B cell (primary cell): ENCODE data around the gene CASS4. TPM values are rescaled to one million over a fixed set of nuclear protein-coding genes. Genes with fewer than 3 reads are reported as not detected.
A peak's percentile ranks its signal among the peaks of the same experiment; 100 is the strongest.

Experiments used
- ATAC-seq: fragments of 200-7000 bp; cut with Tn5 transposase; one replicate; pipeline ENCODE4 v1.10.0; 2021; ENCODE audit warnings: low read depth, mild to moderate bottlenecking, moderate number of reproducible peaks, moderate library complexity
- CTCF ChIA-PET: fragments of 350-600 bp; sonication (Branson Sonifier 250); formaldehyde crosslinking; loops from one replicate; lab custom pipeline; 2021; ENCODE audit warnings: antibody characterized with exemption, inconsistent platforms; lab: Charles Lee
- POLR2A ChIA-PET: fragments of 350-600 bp; sonication (Branson Sonifier 250); formaldehyde crosslinking; loops from one replicate; lab custom pipeline; 2021; ENCODE audit warnings: antibody characterized with exemption; lab: Charles Lee
- DNase-seq: peaks from one replicate; pipeline ENCODE4 v3.0.0; 2013
- H2AFZ ChIP-seq: 2 replicates; pipeline ENCODE4 v1.6.1; 2012; ENCODE audit warnings: mild to moderate bottlenecking, low read depth, low read length; ENCODE audit not compliant: insufficient read depth, poor library complexity, severe bottlenecking
- H3K27ac ChIP-seq, 2 donors: 1 replicate in 1 of 2; 2 replicates in 1 of 2; pipeline ENCODE4 v1.5.1; 2012 to 2013; ENCODE audit warnings: low read length in 2 of 2, mild to moderate bottlenecking in 2 of 2, moderate library complexity in 1 of 2
- H3K27me3 ChIP-seq, 4 experiments: fragments of 200-600 bp in 1 of 4; sonication (generic) in 1 of 4; replicated peaks in 1 of 4; 1 replicate in 2 of 4; 2 replicates in 2 of 4; pipeline versions ENCODE4 v1.6.1 to v1.7.0; 2013 to 2016; ENCODE audit warnings: low read length in 3 of 4, mild to moderate bottlenecking in 2 of 4, mixed read lengths in 1 of 4, moderate library complexity in 1 of 4; ENCODE audit not compliant: insufficient read depth in 4 of 4, control insufficient read depth in 3 of 4; ENCODE audit errors: control extremely low read depth in 1 of 4
- H3K36me3 ChIP-seq, 2 experiments: replicated peaks in 1 of 2; 1 replicate in 1 of 2; 2 replicates in 1 of 2; pipeline versions ENCODE4 v1.6.1 to v1.7.1; 2013; ENCODE audit warnings: low read length in 1 of 2; ENCODE audit not compliant: insufficient read depth in 2 of 2, control insufficient read depth in 1 of 2; ENCODE audit errors: control extremely low read depth in 1 of 2, extremely low read depth in 1 of 2
- H3K4me1 ChIP-seq, 2 donors: fragments of 200-600 bp in 1 of 2; sonication (generic) in 1 of 2; 1 replicate in 1 of 2; 2 replicates in 1 of 2; pipeline versions ENCODE4 v1.5.1 to v1.6.1; 2013 to 2017; ENCODE audit warnings: low read length in 2 of 2; ENCODE audit not compliant: control insufficient read depth in 2 of 2, insufficient read depth in 2 of 2
- H3K4me2 ChIP-seq: replicated peaks from 2 replicates; pipeline ENCODE3; 2012; ENCODE audit warnings: mild to moderate bottlenecking, low read depth, low read length; ENCODE audit not compliant: poor library complexity, severe bottlenecking
- H3K4me3 ChIP-seq, 5 experiments: fragments of 200-600 bp in 1 of 5; sonication (generic) in 1 of 5; 1 replicate in 3 of 5; 2 replicates in 2 of 5; pipeline versions ENCODE4 v1.5.1 to v1.7.0; 2011 to 2016; ENCODE audit warnings: low read length in 4 of 5, mild to moderate bottlenecking in 4 of 5, low read depth in 2 of 5, control low read depth in 1 of 5, moderate library complexity in 1 of 5; ENCODE audit not compliant: insufficient read depth in 1 of 5; ENCODE audit errors: control extremely low read depth in 1 of 5, extremely low read depth in 1 of 5
- H3K79me2 ChIP-seq: fragments of 200-600 bp; sonication (generic); one replicate; pipeline ENCODE4 v1.6.0; 2016; ENCODE audit warnings: low read length; ENCODE audit not compliant: control insufficient read depth, insufficient read depth
- H3K9ac ChIP-seq: fragments of 200-600 bp; sonication (generic); 2 replicates; pipeline ENCODE4 v1.6.1; 2017; ENCODE audit warnings: mild to moderate bottlenecking, low read length, moderate library complexity
- H3K9me3 ChIP-seq, 3 donors: one replicate each; pipeline versions ENCODE4 v1.6.1 to v1.7.1; 2013; ENCODE audit warnings: low read length in 2 of 3; ENCODE audit not compliant: control insufficient read depth in 2 of 3, insufficient read depth in 1 of 3; ENCODE audit errors: control extremely low read depth in 1 of 3
- H4K20me1 ChIP-seq: 2 replicates; pipeline ENCODE4 v1.6.0; 2012; ENCODE audit warnings: mild to moderate bottlenecking, low read length; ENCODE audit not compliant: insufficient read depth, control insufficient read depth, poor library complexity, severe bottlenecking
- H3K27ac Mint-ChIP-seq: one replicate; pipeline ENCODE4 v1.8.0; 2021; ENCODE audit warnings: mixed read lengths
- H3K27me3 Mint-ChIP-seq: one replicate; pipeline ENCODE4 v1.8.0; 2021; ENCODE audit warnings: mixed read lengths
- H3K4me1 Mint-ChIP-seq: one replicate; pipeline ENCODE4 v1.8.0; 2021; ENCODE audit warnings: mixed read lengths
- H3K4me3 Mint-ChIP-seq: one replicate; pipeline ENCODE4 v1.8.0; 2021; ENCODE audit warnings: mixed read lengths
- H3K9me3 Mint-ChIP-seq: one replicate; pipeline ENCODE4 v1.8.0; 2022; ENCODE audit warnings: mixed read lengths; ENCODE audit not compliant: insufficient read depth
- EZH2 ChIP-seq: IDR thresholded peaks from 2 replicates; pipeline ENCODE4 v1.6.1; 2012; ENCODE audit warnings: borderline replicate concordance, low read depth, mild to moderate bottlenecking, moderate library complexity, low read length; ENCODE audit not compliant: insufficient read depth, poor library complexity, severe bottlenecking
- WGBS: methylation state at CpG from one replicate; pipeline ENCODE4 v1.1.5; 2013; ENCODE audit warnings: missing lambda C conversion rate; ENCODE audit not compliant: insufficient coverage; 5-methylcytosine and 5-hydroxymethylcytosine counted together
- intact Hi-C: fragments of 100-400 bp; cut with micrococcal nuclease; formaldehyde crosslinking; loops from one replicate; pipeline ENCODE4 v1.10.0; 2022
- polyA plus RNA-seq: library from polyadenylated mRNA; depleted of rRNA; stranded (reverse); fragments of >200 nt; gene quantifications from 2 replicates; pipeline ENCODE4 v1.2.3, GENCODE V29; 2012
- total RNA-seq, 2 donors: library from RNA; stranded (reverse); fragments of 120-200 nt in 1 of 2; gene quantifications; 1 replicate in 1 of 2; 2 replicates in 1 of 2; pipeline versions ENCODE4 v1.2.3 to v1.2.4, GENCODE V29; 2013 to 2022
- TF ChIP-seq, protein P1 (sequence below): fragments of 200-600 bp; IDR thresholded peaks from one replicate; pipeline ENCODE4 v1.8.0; 2022; ENCODE audit warnings: antibody characterized with exemption, mild to moderate bottlenecking

Gene CASS4
- total and polyA plus RNA-seq, 2 donors (not counting 1 experiment from before 2014, with no cell fraction given) = 0.42 to 0.45 TPM

DNA sequence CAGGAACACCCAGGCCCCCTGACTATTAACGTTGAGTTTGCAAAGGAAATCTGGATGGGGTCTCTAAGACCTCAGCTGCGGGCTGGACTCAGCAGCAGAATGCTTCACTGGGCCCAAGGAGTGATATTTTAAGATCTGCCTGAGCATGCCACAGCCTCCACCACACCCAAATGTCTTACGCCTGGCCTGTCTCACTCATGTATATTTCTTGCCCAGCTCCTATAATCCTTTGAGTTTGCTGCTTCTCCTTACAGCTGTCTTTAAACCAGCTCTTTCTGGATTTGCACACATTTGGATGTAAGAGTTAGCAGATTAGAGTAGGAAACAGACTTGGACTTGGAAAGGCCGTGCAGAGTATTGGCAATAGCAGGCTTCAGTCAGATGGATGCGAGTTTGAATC, 16.4 kb downstream of the CASS4 start:
- Histone ChIP-seq H3K27me3 (peaks cover 0 to 13% (median 3%) of the 10 kb centered on the region in 4 experiments), H3K27ac (no peak overlapping the region), H3K4me2 (no peak overlapping the region), H3K79me2 (no peaks in the 10 kb centered on the region), H3K4me1 (peaks cover 13 to 22% of the 10 kb centered on the region in 2 donors), H3K9me3 (no peaks in the 10 kb centered on the region), H3K4me3 (no peak overlapping the region), H4K20me1 (no peaks in the 10 kb centered on the region), H3K36me3 (no peaks in the 10 kb centered on the region), H2AFZ (no peak overlapping the region), H3K9ac (no peak overlapping the region)
- H3K4me3 Mint-ChIP-seq = peak overlapping the region; percentile 3
- intact Hi-C loops = no loop called here
- POLR2A ChIA-PET = no interaction called here
- CTCF ChIA-PET = no interaction called here
- no peak for DNase-seq
- no peak overlapping the region for H3K27ac Mint-ChIP-seq
- TF ChIP-seq, protein P1, sequence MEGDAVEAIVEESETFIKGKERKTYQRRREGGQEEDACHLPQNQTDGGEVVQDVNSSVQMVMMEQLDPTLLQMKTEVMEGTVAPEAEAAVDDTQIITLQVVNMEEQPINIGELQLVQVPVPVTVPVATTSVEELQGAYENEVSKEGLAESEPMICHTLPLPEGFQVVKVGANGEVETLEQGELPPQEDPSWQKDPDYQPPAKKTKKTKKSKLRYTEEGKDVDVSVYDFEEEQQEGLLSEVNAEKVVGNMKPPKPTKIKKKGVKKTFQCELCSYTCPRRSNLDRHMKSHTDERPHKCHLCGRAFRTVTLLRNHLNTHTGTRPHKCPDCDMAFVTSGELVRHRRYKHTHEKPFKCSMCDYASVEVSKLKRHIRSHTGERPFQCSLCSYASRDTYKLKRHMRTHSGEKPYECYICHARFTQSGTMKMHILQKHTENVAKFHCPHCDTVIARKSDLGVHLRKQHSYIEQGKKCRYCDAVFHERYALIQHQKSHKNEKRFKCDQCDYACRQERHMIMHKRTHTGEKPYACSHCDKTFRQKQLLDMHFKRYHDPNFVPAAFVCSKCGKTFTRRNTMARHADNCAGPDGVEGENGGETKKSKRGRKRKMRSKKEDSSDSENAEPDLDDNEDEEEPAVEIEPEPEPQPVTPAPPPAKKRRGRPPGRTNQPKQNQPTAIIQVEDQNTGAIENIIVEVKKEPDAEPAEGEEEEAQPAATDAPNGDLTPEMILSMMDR = no peak
- no peak for TF ChIP-seq EZH2
- 84% methylated on average over 4 of the region's 5 CpGs for WGBS
- H3K27me3 Mint-ChIP-seq = peaks cover 9% of the 10 kb centered on the region
- ATAC-seq = no peak
- H3K4me1 Mint-ChIP-seq = peaks cover 27% of the 10 kb centered on the region
- H3K9me3 Mint-ChIP-seq = no peaks in the 10 kb centered on the region

DNA sequence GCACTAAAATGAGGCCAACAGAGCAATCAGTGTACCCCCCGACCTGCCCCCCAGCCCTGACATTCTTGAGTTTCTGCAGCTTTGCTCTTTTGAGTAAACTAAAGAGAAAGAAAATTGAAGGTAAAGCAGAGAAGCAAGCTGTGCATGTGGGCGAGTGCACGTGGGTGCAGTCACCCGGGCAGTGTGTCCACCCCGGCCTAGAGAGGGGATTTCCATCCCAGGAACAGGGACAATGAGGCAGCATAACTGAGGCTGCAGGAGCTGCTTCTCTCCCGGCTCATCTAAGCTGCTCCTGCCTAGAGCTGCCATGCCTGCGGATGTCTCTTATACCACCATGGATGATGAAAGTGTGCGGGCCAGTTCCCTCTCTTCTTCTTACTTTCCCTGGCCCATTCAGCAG, 16.8 kb downstream of the CASS4 start:
- Histone ChIP-seq H3K4me2 (no peak overlapping the region), H3K9me3 (no peaks in the 10 kb centered on the region), H3K4me3 (no peak overlapping the region), H3K36me3 (no peaks in the 10 kb centered on the region), H4K20me1 (no peaks in the 10 kb centered on the region), H3K79me2 (no peaks in the 10 kb centered on the region), H3K9ac (no peak overlapping the region), H2AFZ (no peak overlapping the region), H3K27me3 (peaks cover 0 to 13% (median 3%) of the 10 kb centered on the region in 4 experiments), H3K27ac (no peak overlapping the region), H3K4me1 (peaks cover 13 to 22% of the 10 kb centered on the region in 2 donors)
- ATAC-seq (no peak), DNase-seq (no peak)
- ChIA-PET CTCF (no interaction called here), POLR2A (no interaction called here)
- peaks cover 9% of the 10 kb centered on the region for H3K27me3 Mint-ChIP-seq
- H3K4me1 Mint-ChIP-seq = peaks cover 27% of the 10 kb centered on the region
- peak overlapping the region; percentile 34 for H3K27ac Mint-ChIP-seq
- 86% methylated on average over 7 of the region's 8 CpGs for WGBS
- no peak for TF ChIP-seq EZH2
- TF ChIP-seq, protein P1 = no peak
- no peaks in the 10 kb centered on the region for H3K9me3 Mint-ChIP-seq
- peak overlapping the region; percentile 73 for H3K4me3 Mint-ChIP-seq
- intact Hi-C loops = no loop called here
